ENCODE results near the gene PLXNA2. TPM values are rescaled to one million over a fixed set of nuclear protein-coding genes. Genes with fewer than 3 reads are reported as not detected.

PLXNA2 gene
- total and polyA plus RNA-seq, 2 of the 8 experiments (the other 6 are each of a cell fraction or from before 2014, with no cell fraction given) = 0.33 to 1.5 TPM

GRCh38 chr1:208273386-208274017, 29.3 kb upstream of the PLXNA2 start:
- 89% methylated on average over 6 of the region's 6 CpGs; no CpG with 5 or more reads in 1 of the 2 experiments for WGBS, 2 experiments (ENCODE audit: extremely low coverage in 1 of 2, insufficient coverage in 1 of 2, insufficient read length in 1 of 2, insufficient replicate concordance in 2 of 2, low coverage in 1 of 2, low lambda C conversion rate in 2 of 2, missing lambda C conversion rate in 1 of 2)

More at GRCh38 chr1:208273386-208274017, 29.3 kb upstream of the PLXNA2 start:
- Histone ChIP-seq H3K14ac (ENCODE audit: insufficient read length) (no peak overlapping the region), H3K27ac (ENCODE audit: low read depth, low read length) (no peak overlapping the region), H3K9ac (replicated peaks in 1 of 4; ENCODE audit: extremely low read depth in 1 of 4, low read depth in 3 of 4, low read length in 3 of 4) (no peak overlapping the region), H3K79me1 (ENCODE audit: low read depth, low read length) (no peaks in the 10 kb centered on the region), H3K4me3 (ENCODE audit: extremely low read depth in 1 of 4, insufficient read depth in 2 of 4, low read depth in 3 of 4, low read length in 4 of 4) (no peak overlapping the region), H2AK5ac (ENCODE audit: low read depth, low read length) (no peak overlapping the region), H4K5ac (ENCODE audit: insufficient read length, low read depth, low read length) (no peak overlapping the region), H4K20me1 (replicated peaks in 1 of 2; ENCODE audit: control insufficient read depth in 1 of 2, insufficient read depth in 2 of 2, low read length in 2 of 2) (no peaks in the 10 kb centered on the region), H3K18ac (ENCODE audit: extremely low read depth, low read length) (no peak overlapping the region), H3K4ac (replicated peaks; ENCODE audit: insufficient read length, low read depth, low read length) (no peak overlapping the region), H3K79me2 (ENCODE audit: control insufficient read depth in 1 of 2, insufficient read depth in 2 of 2, low read length in 2 of 2) (no peaks in the 10 kb centered on the region), H3K4me1 (replicated peaks in 1 of 4; ENCODE audit: control insufficient read depth in 3 of 4, insufficient read depth in 4 of 4, low read length in 3 of 4) (peaks cover 0 to 5% (median 3%) of the 10 kb centered on the region in 4 experiments; a peak in 2 of 7 replicates), H3K4me2 (ENCODE audit: insufficient read depth in 1 of 2, low read depth in 2 of 2, low read length in 2 of 2) (no peak overlapping the region), H2BK120ac (replicated peaks; ENCODE audit: low read depth, low read length) (no peak overlapping the region), H2BK15ac (ENCODE audit: low read length) (no peak overlapping the region), H3K23ac (ENCODE audit: insufficient read length) (no peak overlapping the region), H2BK20ac (ENCODE audit: low read length) (no peak overlapping the region), H4K91ac (replicated peaks; ENCODE audit: insufficient read length, low read length) (no peak overlapping the region), H2BK5ac (ENCODE audit: low read depth, low read length) (no peak overlapping the region), H3K23me2 (ENCODE audit: low read depth, low read length) (no peaks in the 10 kb centered on the region), H3K27me3 (replicated peaks in 1 of 4; ENCODE audit: control insufficient read depth in 3 of 4, extremely low read depth in 1 of 4, insufficient read depth in 3 of 4, low read length in 3 of 4) (no peaks in the 10 kb centered on the region; a peak in 1 of 7 replicates), H2AFZ (ENCODE audit: low read length) (no peak overlapping the region), H3K9me3 (ENCODE audit: insufficient read depth in 2 of 2, low read depth in 1 of 2, low read length in 1 of 2) (no peaks in the 10 kb centered on the region), H4K8ac (ENCODE audit: extremely low read depth, insufficient read depth, low read length) (no peak overlapping the region; the same call in 1 of the 2 replicates), H3K36me3 (ENCODE audit: control insufficient read depth in 2 of 4, insufficient read depth in 4 of 4, low read length in 3 of 4) (no peaks in the 10 kb centered on the region), H3K56ac (replicated peaks; ENCODE audit: insufficient read length, low read depth, low read length) (no peak overlapping the region), H2BK12ac (ENCODE audit: low read depth, low read length) (no peak overlapping the region)
- TF ChIP-seq YY1 (IDR thresholded peaks at IDR 0.05; ENCODE audit: low read depth, low read length) = no peak
- FAIRE-seq = no peak
- DNase-seq (ENCODE audit: low read depth in 1 of 2, low spot score in 2 of 2) = no peak
- ChIA-PET POLR2A (ENCODE audit: partially characterized antibody) (no interaction called here), CTCF (ENCODE audit: partially characterized antibody) (no interaction called here)
